ENCODE measurements around the gene KRTAP5-5. TPM values are rescaled to one million over a fixed set of nuclear protein-coding genes. Genes with fewer than 3 reads are reported as not detected.

Gene KRTAP5-5
- polyA plus RNA-seq, 1 donor (not counting 4 experiments of a cell fraction or from before 2014, with no cell fraction given), result not detected

- H3K4me3 ChIP-seq (ENCODE audit: control insufficient read depth in 2 of 3, extremely low read depth in 1 of 3, insufficient read depth in 2 of 3, low read depth in 1 of 3, low read length in 3 of 3), result no peak overlapping the region
- H4K20me1 ChIP-seq (ENCODE audit: control insufficient read depth, extremely low read depth, insufficient read depth, low read length), result no peaks in the 10 kb centered on the region
- H2AFZ ChIP-seq (ENCODE audit: control insufficient read depth, low read length), result no peak overlapping the region
- FAIRE-seq (no peak), DNase-seq (ENCODE audit: low read depth, low spot score) (no peak)
- no peak overlapping the region for H3K27ac ChIP-seq (ENCODE audit: control insufficient read depth, insufficient read depth, low read length)
- H3K9me1 ChIP-seq (ENCODE audit: control insufficient read depth, extremely low read depth, insufficient read depth, low read length), result no peaks in the 10 kb centered on the region
- dilution Hi-C loops (cut with MboI; ENCODE audit: extremely low pct_ligation_motif_present, low sequenced_read_pairs), result no loop called here
- no peaks in the 10 kb centered on the region for H3K9me3 ChIP-seq (ENCODE audit: control insufficient read depth, low read depth, low read length)
- H3K9ac ChIP-seq (ENCODE audit: control insufficient read depth, extremely low read depth, insufficient read depth, low read length), result no peak overlapping the region
- TF ChIP-seq EZH2 (IDR thresholded peaks at IDR 0.05; ENCODE audit: low read length) (no peak), CTCF (optimal IDR thresholded peaks at IDR 0.05 in 1 of 3, IDR thresholded peaks at IDR 0.05 in 1 of 3, conservative IDR thresholded peaks at IDR 0.05 in 1 of 3; ENCODE audit: extremely low read depth in 1 of 3, insufficient read depth in 2 of 3, low read length in 3 of 3) (no peak)
- no peaks in the 10 kb centered on the region for H3K79me2 ChIP-seq (ENCODE audit: control insufficient read depth, insufficient read depth, low read length)
- H3K27me3 ChIP-seq (ENCODE audit: control insufficient read depth, extremely low read depth, insufficient read depth, low read length), result peaks cover 22% of the 10 kb centered on the region
- H3K4me2 ChIP-seq (ENCODE audit: control insufficient read depth, extremely low read depth, insufficient read depth, low read depth, low read length), result no peak overlapping the region
- H3K4me1 ChIP-seq (ENCODE audit: control insufficient read depth, extremely low read depth, insufficient read depth, low read length), result no peaks in the 10 kb centered on the region
- no peaks in the 10 kb centered on the region for H3K36me3 ChIP-seq (ENCODE audit: control insufficient read depth in 2 of 2, extremely low read depth in 1 of 2, insufficient read depth in 2 of 2, low read length in 2 of 2)
These were observed 46.1 kb downstream of the KRTAP5-5 start for GRCh38 chr11:1675536-1676228.

DNA sequence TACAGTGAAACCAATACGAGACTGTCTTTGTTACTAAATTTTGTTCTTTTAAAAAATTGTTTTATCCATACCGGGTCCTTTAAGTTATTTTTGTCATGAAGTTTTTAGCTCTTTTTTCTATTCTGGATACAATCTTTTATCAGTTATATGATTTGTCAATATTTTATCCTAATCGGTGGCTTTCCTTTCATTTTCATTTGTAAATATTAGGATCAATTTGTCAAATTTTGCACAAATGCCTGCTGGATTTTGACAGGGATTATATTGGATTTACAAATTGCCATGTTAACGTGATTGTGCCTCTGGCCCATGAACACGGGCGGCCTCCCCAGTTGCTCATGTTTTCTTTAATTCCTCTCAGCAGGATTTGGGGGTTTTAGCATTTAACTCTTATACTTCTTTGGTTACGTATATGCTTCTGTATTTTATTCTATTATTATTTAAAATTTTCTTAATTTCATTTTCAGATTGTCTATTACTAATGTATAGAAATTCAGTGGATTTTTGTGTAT, 46.7 kb downstream of the KRTAP5-5 start:
- no peak overlapping the region for H3K4me2 ChIP-seq (ENCODE audit: control insufficient read depth, extremely low read depth, insufficient read depth, low read depth, low read length)

More for the DNA sequence above, 46.7 kb downstream of the KRTAP5-5 start:
- dilution Hi-C loops (cut with MboI; ENCODE audit: extremely low pct_ligation_motif_present, low sequenced_read_pairs), result no loop called here
- Histone ChIP-seq H3K4me3 (ENCODE audit: control insufficient read depth in 2 of 3, extremely low read depth in 1 of 3, insufficient read depth in 2 of 3, low read depth in 1 of 3, low read length in 3 of 3) (no peak overlapping the region), H3K9me3 (ENCODE audit: control insufficient read depth, low read depth, low read length) (no peaks in the 10 kb centered on the region), H3K27me3 (ENCODE audit: control insufficient read depth, extremely low read depth, insufficient read depth, low read length) (peaks cover 22% of the 10 kb centered on the region), H2AFZ (ENCODE audit: control insufficient read depth, low read length) (no peak overlapping the region), H3K9me1 (ENCODE audit: control insufficient read depth, extremely low read depth, insufficient read depth, low read length) (no peaks in the 10 kb centered on the region), H3K79me2 (ENCODE audit: control insufficient read depth, insufficient read depth, low read length) (no peaks in the 10 kb centered on the region), H4K20me1 (ENCODE audit: control insufficient read depth, extremely low read depth, insufficient read depth, low read length) (no peaks in the 10 kb centered on the region), H3K36me3 (ENCODE audit: control insufficient read depth in 2 of 2, extremely low read depth in 1 of 2, insufficient read depth in 2 of 2, low read length in 2 of 2) (no peaks in the 10 kb centered on the region), H3K4me1 (ENCODE audit: control insufficient read depth, extremely low read depth, insufficient read depth, low read length) (no peaks in the 10 kb centered on the region), H3K9ac (ENCODE audit: control insufficient read depth, extremely low read depth, insufficient read depth, low read length) (no peak overlapping the region), H3K27ac (ENCODE audit: control insufficient read depth, insufficient read depth, low read length) (no peak overlapping the region)
- DNase-seq (ENCODE audit: low read depth, low spot score) (no peak), FAIRE-seq (no peak)
- no peak for TF ChIP-seq EZH2 (IDR thresholded peaks at IDR 0.05; ENCODE audit: low read length)
